Naive thymus-derived CD4-positive, alpha-beta T cell (primary cell): ENCODE results near the gene EPHA10. TPM values are rescaled to one million over a fixed set of nuclear protein-coding genes. Genes with fewer than 3 reads are reported as not detected.
"Not testable (repeated sequence)": the region's sequence is repeated elsewhere in the genome, so short reads cannot be mapped to it uniquely, and the experiment has no call there.

Experiments
- ATAC-seq: fragments of 150-1000 bp; cut with Tn5 transposase; 2 replicates; pipeline ENCODE4 v1.10.0; 2021; ENCODE audit warnings: mild to moderate bottlenecking, moderate library complexity
- CTCF ChIA-PET: fragments of 350-600 bp; sonication (Branson Sonifier 250); formaldehyde crosslinking; loops from one replicate; lab custom pipeline; 2021; ENCODE audit warnings: antibody characterized with exemption; lab: Charles Lee
- POLR2A ChIA-PET: fragments of 350-600 bp; sonication (Branson Sonifier 250); formaldehyde crosslinking; loops from one replicate; lab custom pipeline; 2021; ENCODE audit warnings: antibody characterized with exemption, inconsistent platforms; lab: Charles Lee
- DNase-seq, 9 donors: peaks; one replicate each; pipeline versions ENCODE4 v3.0.0 to v3.0.0-alpha.2; 2020 to 2022; ENCODE audit warnings: mixed read lengths in 1 of 9
- H3K27ac ChIP-seq: one replicate; pipeline ENCODE4 v1.7.0; 2013; ENCODE audit warnings: mild to moderate bottlenecking, low read depth, low read length, moderate library complexity
- H3K27me3 ChIP-seq, 2 donors: one replicate each; pipeline ENCODE4 v1.7.0; 2013; ENCODE audit warnings: low read length in 2 of 2, mild to moderate bottlenecking in 2 of 2, moderate library complexity in 2 of 2; ENCODE audit not compliant: control insufficient read depth in 2 of 2, insufficient read depth in 2 of 2
- H3K36me3 ChIP-seq, 3 experiments: 1 replicate in 2 of 3; 2 replicates in 1 of 3; pipeline ENCODE4 v1.7.0; 2013; ENCODE audit warnings: low read length in 3 of 3, mild to moderate bottlenecking in 3 of 3, moderate library complexity in 1 of 3; ENCODE audit not compliant: insufficient read depth in 3 of 3, control insufficient read depth in 2 of 3
- H3K4me1 ChIP-seq, 2 donors: one replicate each; pipeline ENCODE4 v1.7.0; 2013; ENCODE audit warnings: low read length in 2 of 2, mild to moderate bottlenecking in 2 of 2, moderate library complexity in 1 of 2; ENCODE audit not compliant: control insufficient read depth in 2 of 2, insufficient read depth in 2 of 2
- H3K4me3 ChIP-seq: 2 replicates; pipeline ENCODE4 v1.7.0; 2013; ENCODE audit warnings: mild to moderate bottlenecking, low read length
- H3K9me3 ChIP-seq, 3 experiments: 1 replicate in 2 of 3; 2 replicates in 1 of 3; pipeline ENCODE4 v1.7.0; 2013; ENCODE audit warnings: low read length in 3 of 3; ENCODE audit not compliant: control insufficient read depth in 2 of 3
- H3K27ac Mint-ChIP-seq, 9 donors: one replicate each; pipeline ENCODE4 v1.8.0; 2020 to 2022; ENCODE audit warnings: mixed read lengths in 9 of 9, mild to moderate bottlenecking in 8 of 9, moderate library complexity in 5 of 9, inconsistent platforms in 2 of 9
- H3K27me3 Mint-ChIP-seq, 5 donors: one replicate each; pipeline ENCODE4 v1.8.0; 2021 to 2022; ENCODE audit warnings: mixed read lengths in 5 of 5, mild to moderate bottlenecking in 1 of 5
- H3K36me3 Mint-ChIP-seq, 5 donors: one replicate each; pipeline ENCODE4 v1.8.0; 2020 to 2022; ENCODE audit warnings: mixed read lengths in 5 of 5, mild to moderate bottlenecking in 3 of 5, inconsistent platforms in 1 of 5
- H3K4me1 Mint-ChIP-seq, 7 donors: one replicate each; pipeline ENCODE4 v1.8.0; 2020 to 2022; ENCODE audit warnings: mixed read lengths in 7 of 7, mild to moderate bottlenecking in 3 of 7, inconsistent platforms in 1 of 7
- H3K4me3 Mint-ChIP-seq, 10 donors: one replicate each; pipeline ENCODE4 v1.8.0; 2020 to 2022; ENCODE audit warnings: mild to moderate bottlenecking in 10 of 10, mixed read lengths in 10 of 10, moderate library complexity in 6 of 10, inconsistent platforms in 2 of 10
- H3K9me3 Mint-ChIP-seq, 11 donors: one replicate each; pipeline ENCODE4 v1.8.0; 2020 to 2022; ENCODE audit warnings: mixed read lengths in 11 of 11, mild to moderate bottlenecking in 4 of 11, inconsistent platforms in 1 of 11, moderate library complexity in 1 of 11
- intact Hi-C, 2 donors: fragments of 100-400 bp; cut with micrococcal nuclease; formaldehyde crosslinking; loops; one replicate each; pipeline ENCODE4 v1.15.1; 2023
- polyA plus RNA-seq, 2 donors: library from polyadenylated mRNA; unstranded; fragments of 300-500 nt; fragmentation: Illumina TruSeq; gene quantifications; one replicate each; pipeline ENCODE4 v1.2.3, GENCODE V29; 2021
- total RNA-seq, 6 experiments: library from RNA in 5 of 6; stranded (reverse) in 5 of 6; gene quantifications; 1 replicate in 5 of 6; 2 replicates in 1 of 6; pipeline ENCODE4 v1.2.3 and lab custom pipeline; 2021 to 2026

EPHA10 gene
- total and polyA plus RNA-seq, 7 experiments from 2014 or later = 0.19 TPM; not detected in 6

DNA sequence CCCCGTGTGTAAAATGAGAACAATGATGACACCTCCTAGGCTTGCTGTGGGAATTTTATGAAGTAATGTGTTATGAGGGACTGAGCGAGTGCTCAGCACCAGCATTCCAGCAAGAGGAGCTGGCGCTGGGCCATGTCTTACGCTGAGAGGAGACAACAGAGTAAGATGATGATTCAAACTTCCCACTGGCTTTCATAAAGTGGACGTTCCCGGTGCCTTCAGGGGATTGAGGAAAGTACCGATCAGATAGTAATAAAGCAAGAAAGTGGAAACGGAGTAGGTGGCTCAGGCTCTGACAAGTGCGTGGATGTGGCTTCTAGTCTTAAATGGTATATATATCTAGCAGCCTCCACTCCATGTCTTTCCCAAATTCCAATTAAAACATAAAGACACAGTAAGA is 23.8 kb downstream of the EPHA10 start:
- Histone ChIP-seq H3K27me3 (no peaks in the 10 kb centered on the region), H3K36me3 (no peaks in the 10 kb centered on the region), H3K4me1 (no peaks in the 10 kb centered on the region), H3K4me3 (no peak overlapping the region), H3K9me3 (no peaks in the 10 kb centered on the region), H3K27ac (no peak overlapping the region)
- intact Hi-C loops = no loop called here
- Mint-ChIP-seq H3K9me3 (peaks cover 0 to 18% (median 5%) of the 10 kb centered on the region in 11 donors), H3K27ac (no peak overlapping the region), H3K4me1 (peaks cover 0 to 5% (median 0%) of the 10 kb centered on the region in 7 donors), H3K27me3 (peaks cover 21 to 45% (median 37%) of the 10 kb centered on the region in 5 donors), H3K36me3 (peaks cover 0 to 3% (median 0%) of the 10 kb centered on the region in 5 donors), H3K4me3 (no peak overlapping the region)
- no peak for ATAC-seq
- no peak for DNase-seq
- ChIA-PET POLR2A (no interaction called here), CTCF (no interaction called here)

DNA sequence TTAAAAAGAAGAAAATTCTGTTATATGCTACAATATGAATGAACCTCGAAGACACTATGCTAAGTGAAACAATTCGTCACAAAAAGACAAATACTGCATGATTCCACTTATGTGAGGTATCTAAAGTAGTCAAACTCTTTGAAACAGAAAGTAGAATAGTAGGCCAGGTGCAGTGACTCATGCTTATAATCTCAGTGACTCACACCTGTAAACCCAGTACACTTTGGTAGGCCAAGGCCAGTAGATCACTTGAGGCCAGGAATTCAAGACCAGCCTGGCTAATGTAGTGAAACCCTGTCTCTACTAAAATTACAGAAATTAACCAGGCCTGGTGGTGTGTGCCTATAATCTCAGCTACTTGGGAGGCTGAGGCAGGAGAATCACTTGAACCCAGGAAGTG is 25.7 kb downstream of the EPHA10 start:
- ChIA-PET CTCF (no interaction called here), POLR2A (no interaction called here)
- Mint-ChIP-seq H3K36me3 (peaks cover 0 to 4% (median 0%) of the 10 kb centered on the region in 5 donors), H3K4me1 (peaks cover 0 to 5% (median 0%) of the 10 kb centered on the region in 7 donors), H3K27me3 (peaks cover 28 to 53% (median 47%) of the 10 kb centered on the region in 5 donors), H3K27ac (no peak overlapping the region), H3K9me3 (peaks cover 0 to 11% (median 5%) of the 10 kb centered on the region in 11 donors), H3K4me3 (no peak overlapping the region)
- H3K4me3 ChIP-seq = no peak overlapping the region
- DNase-seq (no peak), ATAC-seq (no peak)
- H3K27ac ChIP-seq = no peak overlapping the region
- H3K4me1 ChIP-seq = no peaks in the 10 kb centered on the region
- no peaks in the 10 kb centered on the region for H3K36me3 ChIP-seq
- no peaks in the 10 kb centered on the region for H3K27me3 ChIP-seq
- intact Hi-C loops = no loop called here
- no peaks in the 10 kb centered on the region for H3K9me3 ChIP-seq

DNA sequence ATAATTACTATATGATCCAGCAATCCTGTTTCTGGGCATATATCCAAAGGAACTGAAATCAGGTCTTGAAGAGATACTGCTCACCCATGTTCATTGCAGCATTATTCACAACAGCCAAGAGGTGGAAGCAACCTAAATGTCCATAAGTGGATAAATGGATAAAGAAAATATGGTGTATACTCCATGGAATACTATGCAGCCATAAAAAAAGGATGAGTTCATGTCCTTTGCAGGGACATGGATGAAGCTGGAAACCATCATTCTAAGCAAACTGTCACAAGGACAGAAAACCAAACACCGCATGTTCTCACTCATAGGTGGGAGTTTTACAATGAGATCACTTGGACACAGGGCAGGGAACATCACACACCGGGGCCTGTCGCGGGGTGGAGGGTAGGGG is 26.3 kb downstream of the EPHA10 start:
- H3K9me3 Mint-ChIP-seq = peaks cover 0 to 11% (median 5%) of the 10 kb centered on the region in 11 donors
- H3K9me3 ChIP-seq, H3K4me1 Mint-ChIP-seq, H3K4me1 ChIP-seq, ATAC-seq, H3K36me3 Mint-ChIP-seq, CTCF ChIA-PET, H3K27me3 ChIP-seq, H3K4me3 Mint-ChIP-seq, H3K4me3 ChIP-seq, H3K27ac Mint-ChIP-seq, intact Hi-C loops, H3K27ac ChIP-seq, DNase-seq, H3K36me3 ChIP-seq, POLR2A ChIA-PET: not testable (repeated sequence)
- H3K27me3 Mint-ChIP-seq = peaks cover 29 to 55% (median 49%) of the 10 kb centered on the region in 5 donors

DNA sequence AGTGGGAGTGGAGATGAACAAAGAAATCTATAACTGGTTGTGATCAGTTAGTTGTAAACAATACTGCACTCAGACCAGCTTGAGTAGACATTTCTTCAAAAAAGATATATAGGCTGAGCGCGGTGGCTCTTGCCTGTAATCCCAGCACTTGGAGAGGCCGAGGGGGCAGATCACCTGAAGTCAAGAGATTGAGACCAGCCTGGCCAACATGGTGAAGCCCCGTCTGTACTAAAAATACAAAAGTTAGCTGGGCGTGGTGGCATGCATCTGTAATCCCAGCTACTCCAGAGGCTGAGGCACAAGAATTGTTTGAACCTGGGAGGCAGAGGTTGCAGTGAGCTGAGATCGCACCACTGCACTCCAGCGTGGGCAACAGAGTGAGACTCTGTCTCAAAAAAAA is 26.9 kb downstream of the EPHA10 start:
- H3K9me3 ChIP-seq, H3K27ac ChIP-seq, H3K27me3 ChIP-seq, H3K4me1 ChIP-seq, H3K36me3 Mint-ChIP-seq, H3K36me3 ChIP-seq, H3K27ac Mint-ChIP-seq, POLR2A ChIA-PET, ATAC-seq, H3K4me3 Mint-ChIP-seq, CTCF ChIA-PET, H3K4me1 Mint-ChIP-seq, DNase-seq, intact Hi-C loops, H3K4me3 ChIP-seq: not testable (repeated sequence)
- Mint-ChIP-seq H3K9me3 (peaks cover 0 to 11% (median 5%) of the 10 kb centered on the region in 11 donors), H3K27me3 (peaks cover 26 to 58% (median 54%) of the 10 kb centered on the region in 5 donors)

DNA sequence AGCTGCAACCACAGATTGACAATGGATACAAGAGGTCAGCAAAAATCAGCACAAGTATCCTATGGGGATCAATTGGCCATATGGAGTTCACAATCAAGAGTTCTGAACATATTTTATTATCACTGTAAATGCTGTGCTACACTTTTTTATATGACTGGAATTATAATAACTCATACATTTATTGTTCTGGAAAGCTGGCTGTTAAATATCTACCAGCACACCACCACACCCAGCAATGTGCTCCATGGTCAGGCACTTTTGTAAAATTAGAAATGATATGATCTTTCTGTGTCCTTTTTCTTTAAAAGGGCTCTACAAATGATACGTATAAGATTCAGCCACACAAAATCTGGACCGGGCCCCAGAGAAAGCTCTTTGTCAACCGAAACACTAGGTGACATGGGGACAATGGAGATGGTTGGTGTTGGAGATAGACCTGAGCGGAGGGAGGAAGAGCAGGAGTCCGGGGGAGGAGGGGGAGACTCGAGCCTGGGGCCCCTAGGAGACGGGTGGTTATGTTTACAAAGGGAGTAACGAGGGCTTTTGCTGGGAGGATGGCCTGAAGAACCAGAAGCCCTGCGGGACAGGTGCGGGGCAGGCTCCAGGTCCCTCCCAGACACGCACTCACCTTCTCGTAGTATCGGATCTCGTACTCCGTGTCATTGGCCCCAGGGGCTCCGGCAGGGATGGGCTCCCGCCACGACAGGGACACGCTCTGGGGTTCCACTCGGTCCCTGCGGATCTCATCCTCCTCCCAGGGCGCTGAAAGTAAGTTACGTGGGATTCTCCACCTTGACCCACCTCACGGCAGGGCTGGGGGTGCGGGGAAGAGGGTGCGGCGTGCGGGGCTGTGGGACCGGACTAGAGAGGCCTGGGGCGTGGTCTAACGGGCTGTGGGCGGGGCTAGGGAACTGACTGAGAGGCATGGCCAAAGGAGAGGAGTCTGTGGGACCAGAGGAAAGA is 30.0 kb downstream of the EPHA10 start:
- Mint-ChIP-seq H3K4me1 (no peaks in the 10 kb centered on the region), H3K27ac (no peak overlapping the region), H3K36me3 (peaks cover 0 to 4% (median 0%) of the 10 kb centered on the region in 5 donors), H3K9me3 (peaks cover 0 to 7% (median 2%) of the 10 kb centered on the region in 11 donors), H3K4me3 (no peak overlapping the region), H3K27me3 (peaks cover 30 to 58% (median 35%) of the 10 kb centered on the region in 5 donors)
- H3K9me3 ChIP-seq = no peaks in the 10 kb centered on the region
- no peaks in the 10 kb centered on the region for H3K36me3 ChIP-seq
- no peak for DNase-seq
- no peaks in the 10 kb centered on the region for H3K27me3 ChIP-seq
- CTCF ChIA-PET = no interaction called here
- intact Hi-C loops = no loop called here
- ATAC-seq = no peak
- no peak overlapping the region for H3K4me3 ChIP-seq
- no peaks in the 10 kb centered on the region for H3K4me1 ChIP-seq
- POLR2A ChIA-PET = no interaction called here
- H3K27ac ChIP-seq = no peak overlapping the region

DNA sequence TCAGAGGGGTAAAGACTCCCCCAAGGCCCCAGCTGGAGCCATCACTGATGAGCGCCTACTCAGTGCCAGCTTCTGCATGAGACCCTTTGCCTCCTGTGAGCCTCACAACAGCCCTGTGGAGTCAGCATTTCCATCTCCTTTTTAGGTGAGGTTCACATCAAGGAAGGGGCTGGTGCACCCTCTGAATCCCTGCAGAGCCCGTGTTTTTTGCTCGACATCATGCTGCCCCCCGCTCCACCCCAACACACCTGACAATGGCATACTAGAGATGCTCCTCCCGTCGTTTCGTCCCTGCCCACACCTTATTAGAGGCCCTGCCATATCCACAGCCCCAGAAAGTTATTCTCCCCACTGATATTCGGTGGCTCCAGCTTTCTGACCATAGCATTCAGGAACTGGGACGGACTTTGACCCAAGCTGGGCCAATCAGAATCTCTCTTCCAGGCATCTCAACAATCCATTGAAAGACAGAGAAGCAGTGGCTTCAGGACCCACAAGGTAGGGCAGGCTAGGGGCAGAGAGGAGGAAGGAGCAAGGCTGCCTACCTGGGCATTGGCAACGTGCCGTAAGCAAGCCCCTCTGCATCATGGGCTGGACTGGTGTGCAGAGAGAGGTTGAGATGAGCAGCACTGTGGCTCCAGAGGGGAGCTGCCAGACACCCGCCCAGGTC is 32.7 kb downstream of the EPHA10 start:
- Histone ChIP-seq H3K9me3 (no peaks in the 10 kb centered on the region), H3K4me3 (no peak overlapping the region), H3K27ac (no peak overlapping the region), H3K36me3 (no peaks in the 10 kb centered on the region), H3K4me1 (no peaks in the 10 kb centered on the region), H3K27me3 (no peaks in the 10 kb centered on the region)
- POLR2A ChIA-PET = no interaction called here
- ATAC-seq = no peak
- Mint-ChIP-seq H3K36me3 (peaks cover 0 to 4% (median 0%) of the 10 kb centered on the region in 5 donors), H3K27me3 (peaks cover 38 to 63% (median 43%) of the 10 kb centered on the region in 5 donors), H3K4me1 (no peaks in the 10 kb centered on the region), H3K27ac (no peak overlapping the region), H3K4me3 (peak overlapping the region in 1 of 10 donors; percentile 10), H3K9me3 (peaks cover 0 to 5% (median 0%) of the 10 kb centered on the region in 11 donors)
- intact Hi-C loops = no loop called here
- DNase-seq = no peak
- CTCF ChIA-PET = no interaction called here
